Fibroblast of the conjunctiva (primary cell): ENCODE results near the gene TRIM65.
"Not testable (repeated sequence)": the region's sequence is repeated elsewhere in the genome, so short reads cannot be mapped to it uniquely, and the experiment has no call there.

Experiments
- DNase-seq: peaks from one replicate; pipeline ENCODE4 v3.0.0-alpha.2; 2010; ENCODE audit warnings: low read depth

Gene TRIM65

DNA sequence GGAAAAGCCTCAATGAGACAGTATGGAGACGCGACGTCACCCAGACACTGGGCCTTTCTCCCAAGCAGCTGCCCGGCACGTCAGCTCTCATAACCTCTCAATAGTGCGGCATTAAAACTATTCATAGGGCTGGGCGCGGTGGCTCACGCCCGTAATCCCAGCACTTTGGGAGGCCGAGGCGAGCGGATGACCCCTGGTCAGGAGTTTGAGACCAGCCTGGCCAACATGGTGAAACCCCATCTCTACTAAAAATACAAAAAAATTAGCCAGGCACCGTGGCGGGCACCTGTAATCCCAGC, 45.1 kb downstream of the TRIM65 start:
- not testable (repeated sequence) for DNase-seq

GRCh38 chr17:75850928-75851692, 45.6 kb downstream of the TRIM65 start:
- no peak for DNase-seq

DNA sequence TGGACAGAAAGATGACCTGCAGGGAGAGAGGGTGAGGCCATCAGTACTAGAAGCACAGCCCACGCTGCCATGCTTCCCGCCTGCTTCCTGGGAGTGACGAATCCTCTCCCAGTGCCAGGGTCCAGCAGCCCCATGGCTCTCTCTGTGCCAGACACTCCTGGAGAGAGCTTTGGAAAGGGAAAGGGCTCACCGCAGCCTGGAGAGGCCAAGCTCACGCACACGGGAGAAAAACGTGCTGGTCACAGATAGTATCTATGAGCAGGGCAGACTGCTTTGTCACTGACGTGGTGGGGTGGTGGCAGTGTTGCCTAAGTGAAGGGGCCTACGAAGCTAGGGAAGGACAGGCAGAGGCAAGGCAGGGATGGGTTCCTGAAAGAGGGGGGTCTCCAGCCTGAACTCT, 47.0 kb downstream of the TRIM65 start:
- DNase-seq, result no peak

DNA sequence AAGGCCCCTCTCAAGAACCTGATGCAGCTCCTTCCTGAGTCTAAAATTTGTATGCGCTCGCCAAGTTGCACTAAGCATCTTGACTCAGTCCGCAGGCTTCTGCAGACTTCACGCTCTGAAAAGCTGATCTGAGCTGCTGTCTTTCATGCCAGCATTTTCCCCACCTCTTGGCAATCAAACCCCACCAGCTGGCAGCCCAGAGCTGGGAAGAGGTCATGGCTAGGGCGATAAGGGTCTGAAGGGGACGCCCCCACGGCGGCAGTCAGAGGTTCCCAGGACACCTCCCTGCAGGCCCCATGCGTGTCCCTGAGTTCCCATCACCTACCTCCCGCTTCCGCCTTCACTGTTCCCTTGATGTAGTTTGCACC, 47.5 kb downstream of the TRIM65 start:
- DNase-seq, result no peak

GRCh38 chr17:75848523-75849278, 48.0 kb downstream of the TRIM65 start:
- no peak for DNase-seq

DNA sequence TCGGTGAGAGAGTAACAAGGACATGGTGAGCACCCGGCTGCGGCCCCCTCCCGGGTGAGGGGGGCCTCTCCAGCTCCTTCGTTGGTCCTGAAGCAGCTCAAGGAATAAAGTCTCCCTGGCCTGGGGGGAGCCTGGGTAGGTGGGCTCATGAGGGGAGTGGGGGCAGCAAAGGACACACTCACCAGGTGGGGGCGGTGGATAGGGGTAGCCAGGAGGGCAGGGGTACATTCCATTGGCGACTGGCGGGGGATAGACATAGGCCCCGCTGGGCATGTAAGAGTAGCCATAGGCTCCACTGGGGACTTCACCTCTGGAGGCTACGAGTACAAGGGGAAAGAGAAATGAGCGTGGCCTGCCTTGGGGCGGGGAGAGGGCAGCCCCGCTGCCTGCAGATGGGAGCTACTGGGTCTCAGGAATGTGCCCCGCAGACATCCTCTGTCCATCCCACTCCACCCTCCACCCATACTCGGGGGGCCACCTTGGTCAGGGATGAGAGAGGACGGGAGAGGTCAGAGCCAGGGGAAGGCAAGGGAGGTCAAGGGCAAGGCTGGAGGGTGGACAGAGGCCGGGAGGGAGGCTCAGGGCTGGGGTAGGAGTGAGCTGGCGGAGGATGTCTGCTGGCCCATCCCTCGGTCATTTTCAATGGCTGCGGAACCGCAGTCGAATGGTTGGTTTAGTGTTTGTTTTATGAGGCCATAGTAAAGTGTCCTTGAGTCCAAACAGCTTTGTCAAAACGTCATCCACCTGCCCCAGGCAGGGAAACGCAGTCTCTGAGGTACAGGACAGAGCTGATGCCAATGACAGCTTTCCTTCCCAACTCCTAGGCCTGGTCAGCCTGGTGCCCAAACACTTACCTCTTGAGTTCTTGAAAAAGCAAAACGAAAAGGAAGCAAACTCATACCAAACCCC, 48.9 kb downstream of the TRIM65 start:
- no peak for DNase-seq

DNA sequence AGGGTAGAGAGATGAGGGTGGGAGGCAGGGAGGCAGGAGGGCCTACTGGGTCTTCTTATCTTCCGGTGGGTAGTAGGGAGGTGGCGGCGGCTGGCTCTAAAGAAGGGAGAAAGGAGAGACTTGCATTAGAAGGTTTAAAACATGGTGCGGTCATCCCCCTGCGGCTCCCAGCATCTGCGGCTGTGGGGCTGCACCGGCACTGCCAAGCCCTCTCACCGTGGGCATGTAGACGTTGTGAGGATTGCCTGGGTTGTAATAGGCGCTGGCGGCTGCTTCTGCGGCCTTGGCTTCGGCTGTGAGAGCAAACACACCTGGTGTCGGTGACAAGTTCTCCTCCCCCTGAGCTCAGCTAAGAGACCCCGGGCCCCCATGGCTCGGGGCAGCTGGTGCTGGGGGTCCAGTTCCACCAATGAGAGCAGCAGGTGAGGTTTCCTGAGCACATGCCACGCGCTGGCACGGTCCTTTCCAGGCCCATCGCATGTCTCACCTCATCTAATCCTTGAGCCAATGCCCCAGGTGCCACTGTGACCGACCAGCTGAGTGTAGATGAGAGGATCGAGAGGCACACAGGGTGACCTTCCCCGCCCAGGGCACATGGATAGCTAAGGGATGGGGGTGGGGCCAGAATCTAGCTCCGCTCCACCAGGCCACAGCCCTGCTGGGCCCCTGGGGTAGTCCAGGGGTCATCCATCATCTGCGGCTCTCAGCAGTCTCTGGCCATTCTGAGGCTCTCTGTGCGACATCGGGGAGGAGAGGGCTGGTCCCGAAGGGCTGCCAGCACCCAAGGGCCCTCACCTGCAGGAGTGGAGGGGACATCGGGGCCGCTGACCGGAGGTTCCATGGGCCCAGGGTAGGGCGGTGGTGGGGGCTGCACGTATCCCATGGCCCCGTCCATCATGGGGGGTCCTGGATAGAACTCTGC, 49.8 kb downstream of the TRIM65 start:
- no peak for DNase-seq

DNA sequence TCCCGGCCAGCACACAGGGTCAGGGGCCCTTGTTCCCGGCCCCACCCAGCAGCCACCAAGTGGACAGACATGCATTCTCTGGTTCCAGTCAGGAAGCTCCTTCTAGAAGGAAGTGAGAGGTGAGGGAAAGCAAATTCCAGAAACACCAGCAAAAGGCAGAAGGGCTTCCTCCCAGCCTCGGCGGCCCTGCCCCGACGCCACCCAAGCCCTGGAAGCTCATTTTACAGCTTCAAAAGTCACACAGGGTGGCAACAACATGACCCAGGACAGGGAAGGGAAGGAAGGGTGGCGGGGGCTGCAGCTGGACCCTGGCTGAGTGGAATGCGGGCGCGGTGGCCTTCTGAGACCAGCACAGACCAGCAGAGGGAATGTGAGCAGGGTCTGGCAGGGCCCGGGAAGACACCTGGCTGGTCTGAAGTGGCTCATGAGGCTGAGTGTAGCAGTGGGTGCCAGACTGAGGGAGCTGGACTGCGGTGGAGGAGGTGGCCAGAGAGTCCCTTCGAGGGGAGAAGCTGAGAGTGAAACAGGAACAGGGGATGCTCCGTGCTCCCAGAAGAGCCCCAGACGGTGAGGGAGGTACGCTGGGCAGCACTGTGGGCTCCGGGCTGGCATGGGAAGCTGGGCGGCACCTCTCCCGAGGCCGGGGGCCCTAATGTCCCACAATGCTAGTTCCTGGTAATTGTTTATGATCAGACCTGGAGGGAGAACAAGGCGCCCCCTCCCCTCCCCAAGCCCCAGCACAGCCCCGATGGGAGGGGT, 50.6 kb downstream of the TRIM65 start:
- DNase-seq, result no peak

GRCh38 chr17:75845058-75845711, 51.6 kb downstream of the TRIM65 start:
- no peak for DNase-seq

DNA sequence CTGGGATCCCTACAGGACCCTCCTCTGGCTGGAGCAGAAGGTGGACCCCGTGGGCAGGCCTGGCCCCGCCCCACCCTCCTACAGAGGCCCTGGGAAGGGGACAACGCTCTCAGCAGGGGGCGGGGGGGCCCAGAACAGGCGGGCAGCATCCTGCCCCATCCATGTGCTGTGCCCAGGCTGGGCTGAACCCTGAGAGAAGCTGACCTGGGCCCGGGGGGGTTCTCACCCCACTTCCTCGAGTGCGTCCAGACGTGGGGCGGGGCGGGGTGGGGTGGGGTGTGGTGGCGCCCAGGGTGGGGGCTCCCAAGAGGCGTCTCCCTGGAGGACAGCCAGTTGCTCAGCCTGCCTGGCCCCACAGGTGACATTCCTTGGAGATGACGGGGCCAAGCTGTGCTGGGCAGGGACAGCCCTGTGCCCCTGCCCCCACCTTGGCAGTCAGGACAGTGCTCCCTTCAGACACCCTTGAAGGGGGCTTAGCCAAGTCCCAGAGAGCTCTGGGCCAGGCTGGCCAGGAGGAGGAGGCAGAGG, 52.2 kb downstream of the TRIM65 start:
- no peak for DNase-seq

- no peak for DNase-seq
Observed at GRCh38 chr17:75843577-75844529, 52.9 kb downstream of the TRIM65 start, which contains the start of gene UNC13D. TSS of gene UNC13D (minus strand) at chr17:75844404. CDS start at chr17:75844337, 67 bp downstream.

GRCh38 chr17:75842963-75843576, 53.7 kb downstream of the TRIM65 start:
- DNase-seq, result no peak

DNA sequence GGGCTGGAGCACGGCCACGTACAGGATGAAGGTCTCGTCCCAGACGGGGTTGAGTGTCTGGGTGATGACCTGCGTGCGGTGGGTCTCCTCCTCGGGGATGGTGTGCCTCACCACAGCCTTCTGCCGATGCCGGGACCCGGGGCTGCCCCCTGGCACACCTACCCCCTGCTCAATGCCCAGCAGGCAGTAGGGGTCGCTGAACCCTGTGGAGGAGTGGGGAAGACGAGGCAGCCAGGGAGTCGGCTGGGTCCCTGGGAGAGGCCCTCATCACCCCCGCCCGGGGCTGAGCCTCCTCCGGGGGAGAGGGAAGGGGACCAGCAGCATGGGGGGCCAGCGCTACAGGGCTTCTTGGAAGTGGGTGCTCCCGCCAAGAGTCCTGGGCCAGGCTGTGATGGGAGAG, 54.3 kb downstream of the TRIM65 start:
- DNase-seq, result no peak

GRCh38 chr17:75840799-75841164, 56.0 kb downstream of the TRIM65 start:
- DNase-seq, result no peak

- no peak for DNase-seq
Observed at GRCh38 chr17:75839942-75840798, 56.6 kb downstream of the TRIM65 start.
